GM12801 (cell line): ENCODE measurements around the gene CDYL.

Experiments
- CTCF ChIP-seq: IDR thresholded peaks from one replicate; pipeline ENCODE4 v1.5.1; 2011; ENCODE audit warnings: control low read depth; ENCODE audit not compliant: insufficient read length; ENCODE audit errors: extremely low read depth

The CDYL gene

GRCh38 chr6:4814212-4814611 is 38.0 kb downstream of the CDYL start:
- TF ChIP-seq CTCF = no peak

GRCh38 chr6:4814987-4815386 is 38.8 kb downstream of the CDYL start:
- TF ChIP-seq CTCF = no peak

GRCh38 chr6:4815584-4815983 is 39.4 kb downstream of the CDYL start:
- no peak for TF ChIP-seq CTCF

- TF ChIP-seq CTCF = no peak
These were observed 40.7 kb downstream of the CDYL start for GRCh38 chr6:4816904-4817303.

- TF ChIP-seq CTCF = no peak
These were observed 41.3 kb downstream of the CDYL start for GRCh38 chr6:4817551-4817950.

- TF ChIP-seq CTCF = no peak
These were observed 42.2 kb downstream of the CDYL start for GRCh38 chr6:4818272-4818938.

- TF ChIP-seq CTCF = no peak
These were observed 43.6 kb downstream of the CDYL start for GRCh38 chr6:4819706-4820283.
